Activated CD8-positive, alpha-beta memory T cell treated with anti-CD3 and anti-CD28 coated beads for 1 hour (primary cell): ENCODE measurements around the gene COPS4.
"Not testable (repeated sequence)": the region's sequence is repeated elsewhere in the genome, so short reads cannot be mapped to it uniquely, and the experiment has no call there.

Experiments used
- DNase-seq, 2 donors: peaks; one replicate each; pipeline ENCODE4 v3.0.0-alpha.2; 2020; ENCODE audit warnings: low read depth in 1 of 2; ENCODE audit errors: extremely low read depth in 1 of 2

The COPS4 gene

GRCh38 chr4:83082777-83083176, 47.8 kb downstream of the COPS4 start:
- no peak for DNase-seq

GRCh38 chr4:83083925-83084475, 49.0 kb downstream of the COPS4 start:
- DNase-seq = peak in 1 of 2 donors; percentile 34

GRCh38 chr4:83084956-83085355, 50.0 kb downstream of the COPS4 start:
- DNase-seq = not testable (repeated sequence)

- DNase-seq = no peak
These were observed 54.6 kb downstream of the COPS4 start for GRCh38 chr4:83089410-83090157.

GRCh38 chr4:83093060-83093640, 58.2 kb downstream of the COPS4 start:
- no peak for DNase-seq

GRCh38 chr4:83096397-83096796, 61.4 kb downstream of the COPS4 start:
- DNase-seq = no peak

- no peak for DNase-seq
These were observed 70.0 kb downstream of the COPS4 start for GRCh38 chr4:83104991-83105390.

GRCh38 chr4:83107631-83108030, 72.6 kb downstream of the COPS4 start:
- no peak for DNase-seq

GRCh38 chr4:83108101-83108861, 73.3 kb downstream of the COPS4 start:
- no peak for DNase-seq

GRCh38 chr4:83109480-83110222, 74.7 kb downstream of the COPS4 start:
- peak in 1 of 2 donors; percentile 16 for DNase-seq

- DNase-seq = peak; percentile 66 to 80
These were observed 75.4 kb downstream of the COPS4 start for GRCh38 chr4:83110223-83110945.

GRCh38 chr4:83110970-83111750, 76.2 kb downstream of the COPS4 start:
- DNase-seq = no peak

- DNase-seq = not testable (repeated sequence)
These were observed 76.8 kb downstream of the COPS4 start for GRCh38 chr4:83111751-83112141.

- no peak for DNase-seq
These were observed 77.2 kb downstream of the COPS4 start for GRCh38 chr4:83112231-83112630.

- no peak for DNase-seq
These were observed 77.9 kb downstream of the COPS4 start for GRCh38 chr4:83112678-83113428.

GRCh38 chr4:83113429-83113786, 78.4 kb downstream of the COPS4 start:
- no peak for DNase-seq

GRCh38 chr4:83114576-83114975, 79.6 kb downstream of the COPS4 start, which contains the start of gene PLAC8:
TSS of gene PLAC8 (minus strand) at chr4:83114729. CDS start at chr4:83107921, 6,808 bp downstream.
- no peak for DNase-seq

- no peak for DNase-seq
These were observed 80.0 kb downstream of the COPS4 start for GRCh38 chr4:83115000-83115399.
